Muscle of leg (tissue), 11 donors: ENCODE data around the gene CCSER1. TPM values are rescaled to one million over a fixed set of nuclear protein-coding genes. Genes with fewer than 3 reads are reported as not detected.

ENCODE experiments used
- DNase-seq: peaks from one replicate; pipeline ENCODE4 v3.0.0; 2013
- H3K27ac ChIP-seq: one replicate; pipeline ENCODE4 v1.5.1; 2013; ENCODE audit warnings: mild to moderate bottlenecking, low read length, control low read depth
- H3K27me3 ChIP-seq: one replicate; pipeline ENCODE4 v1.6.1; 2013; ENCODE audit warnings: low read length; ENCODE audit not compliant: control insufficient read depth, insufficient read depth
- H3K36me3 ChIP-seq: one replicate; pipeline ENCODE4 v1.6.1; 2013; ENCODE audit warnings: low read length; ENCODE audit not compliant: control insufficient read depth, insufficient read depth
- H3K4me1 ChIP-seq: one replicate; pipeline ENCODE4 v1.6.1; 2013; ENCODE audit warnings: low read length; ENCODE audit not compliant: control insufficient read depth, insufficient read depth
- H3K4me3 ChIP-seq: one replicate; pipeline ENCODE4 v1.5.1; 2013; ENCODE audit warnings: low read length, control low read depth
- H3K9me3 ChIP-seq: replicated peaks from 2 replicates; pipeline ENCODE4 v1.6.1; 2013; ENCODE audit warnings: low read depth, low read length; ENCODE audit not compliant: control insufficient read depth
- WGBS: methylation state at CpG from one replicate; pipeline ENCODE4 v1.1.5; 2013; ENCODE audit warnings: missing lambda C conversion rate; ENCODE audit not compliant: insufficient coverage; 5-methylcytosine and 5-hydroxymethylcytosine counted together
- polyA plus RNA-seq, 8 donors: library from polyadenylated mRNA; unstranded; fragments of 120-200 nt; gene quantifications; one replicate each; pipeline versions ENCODE4 v1.2.1 to v1.2.3, GENCODE V29; 2013; ENCODE audit warnings: inconsistent platforms in 1 of 8, low replicate concordance in 1 of 8; ENCODE audit not compliant: insufficient read length in 8 of 8, insufficient read depth in 1 of 8
- total RNA-seq: library from RNA; stranded (reverse); fragments of 120-200 nt; gene quantifications from one replicate; pipeline ENCODE4 v1.2.4, GENCODE V29; 2013

Gene CCSER1
- total and polyA plus RNA-seq, 9 donors = 0.26 to 1.2 (median 0.41) TPM

DNA sequence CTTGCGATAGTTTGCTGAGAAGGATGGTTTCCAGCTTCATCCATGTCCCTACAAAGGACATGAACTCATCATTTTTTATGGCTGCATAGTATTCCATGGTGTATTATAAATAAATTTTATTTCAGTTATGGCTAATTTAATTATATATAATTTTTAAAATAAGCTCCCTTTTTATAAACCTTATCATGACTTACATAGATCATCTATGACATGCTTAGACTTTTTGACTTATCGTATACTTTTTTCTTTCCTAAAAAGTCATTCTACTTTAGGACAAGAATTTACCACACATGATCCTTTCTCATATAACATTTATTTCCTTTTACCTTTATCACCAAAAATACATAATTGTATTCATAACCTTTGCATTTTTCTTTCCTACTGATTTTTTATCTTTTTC lies 376.5 kb downstream of the CCSER1 start:
- DNase-seq = no peak
- no peaks in the 10 kb centered on the region for H3K36me3 ChIP-seq
- H3K27ac ChIP-seq = no peak overlapping the region
- peaks cover 12% of the 10 kb centered on the region for H3K9me3 ChIP-seq
- H3K4me1 ChIP-seq = no peaks in the 10 kb centered on the region
- H3K4me3 ChIP-seq = no peak overlapping the region
- no peaks in the 10 kb centered on the region for H3K27me3 ChIP-seq
- WGBS = no CpG with 5 or more reads among the region's 2 CpGs

DNA sequence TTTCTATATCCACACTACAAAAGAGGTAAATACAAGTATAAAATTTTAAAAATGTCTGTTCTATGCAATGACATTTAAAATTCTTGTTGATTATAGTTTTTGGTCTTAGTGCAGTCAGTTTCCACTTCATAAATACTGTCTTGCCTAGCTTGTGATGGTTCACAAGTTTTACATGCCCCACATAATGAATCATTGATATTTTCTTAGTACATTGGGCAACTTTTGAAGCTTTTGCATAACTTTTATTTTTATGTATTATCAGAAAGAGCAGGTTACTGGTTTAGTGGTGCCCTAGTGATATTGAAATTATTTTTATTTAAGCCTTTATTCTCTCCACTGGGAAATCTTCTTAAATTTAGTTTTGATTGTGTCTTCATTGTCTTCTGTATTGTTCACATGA lies 388.0 kb downstream of the CCSER1 start:
- Histone ChIP-seq H3K36me3 (no peaks in the 10 kb centered on the region), H3K4me3 (no peak overlapping the region), H3K9me3 (no peaks in the 10 kb centered on the region), H3K27me3 (no peaks in the 10 kb centered on the region), H3K27ac (no peak overlapping the region), H3K4me1 (no peaks in the 10 kb centered on the region)
- DNase-seq = no peak

- H3K9me3 ChIP-seq = no peaks in the 10 kb centered on the region
- no peaks in the 10 kb centered on the region for H3K27me3 ChIP-seq
- no peaks in the 10 kb centered on the region for H3K36me3 ChIP-seq
- no peak overlapping the region for H3K27ac ChIP-seq
- no CpG with 5 or more reads among the region's 1 CpG for WGBS
- no peaks in the 10 kb centered on the region for H3K4me1 ChIP-seq
- no peak for DNase-seq
- H3K4me3 ChIP-seq = no peak overlapping the region
Measured at GRCh38 chr4:90528551-90528950, 401.4 kb downstream of the CCSER1 start.

GRCh38 chr4:90536408-90536807 lies 409.2 kb downstream of the CCSER1 start:
- no peak overlapping the region for H3K27ac ChIP-seq
- DNase-seq = no peak
- no peaks in the 10 kb centered on the region for H3K9me3 ChIP-seq
- H3K36me3 ChIP-seq = no peaks in the 10 kb centered on the region
- H3K27me3 ChIP-seq = no peaks in the 10 kb centered on the region
- H3K4me3 ChIP-seq = no peak overlapping the region
- H3K4me1 ChIP-seq = no peaks in the 10 kb centered on the region
- 100% methylated on average over 1 of the region's 1 CpG for WGBS

- DNase-seq = no peak
- Histone ChIP-seq H3K36me3 (no peaks in the 10 kb centered on the region), H3K4me1 (no peaks in the 10 kb centered on the region), H3K4me3 (no peak overlapping the region), H3K9me3 (no peaks in the 10 kb centered on the region), H3K27me3 (no peaks in the 10 kb centered on the region), H3K27ac (no peak overlapping the region)
- no CpG with 5 or more reads among the region's 3 CpGs for WGBS
Measured at GRCh38 chr4:90537491-90537890, 410.3 kb downstream of the CCSER1 start.

GRCh38 chr4:90540536-90540935 lies 413.3 kb downstream of the CCSER1 start:
- no peaks in the 10 kb centered on the region for H3K27me3 ChIP-seq
- H3K27ac ChIP-seq = no peak overlapping the region
- H3K4me3 ChIP-seq = no peak overlapping the region
- no peaks in the 10 kb centered on the region for H3K4me1 ChIP-seq
- no peaks in the 10 kb centered on the region for H3K9me3 ChIP-seq
- DNase-seq = no peak
- H3K36me3 ChIP-seq = no peaks in the 10 kb centered on the region

DNA sequence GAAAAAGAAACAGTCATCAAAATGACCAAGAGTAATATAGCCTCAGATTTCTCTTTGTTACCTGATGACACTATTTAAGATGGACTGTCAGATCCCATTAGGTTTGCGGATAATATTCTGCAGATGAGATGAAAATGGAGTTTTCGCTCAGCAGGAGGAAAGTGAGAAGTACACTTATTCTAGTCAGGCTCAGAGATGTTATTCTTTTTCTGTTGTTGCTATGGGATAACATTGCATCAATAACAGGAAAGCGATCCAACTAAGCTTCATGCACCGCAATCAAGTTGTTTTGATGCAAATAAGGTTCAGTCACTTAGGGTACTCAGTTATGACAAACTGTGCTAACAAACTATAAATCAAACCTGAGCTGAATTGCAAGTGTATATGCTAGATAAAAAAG lies 415.0 kb downstream of the CCSER1 start:
- Histone ChIP-seq H3K9me3 (no peaks in the 10 kb centered on the region), H3K4me1 (no peaks in the 10 kb centered on the region), H3K27me3 (no peaks in the 10 kb centered on the region), H3K36me3 (no peaks in the 10 kb centered on the region), H3K27ac (no peak overlapping the region), H3K4me3 (no peak overlapping the region)
- DNase-seq = peak; percentile 27
- WGBS = 73% methylated on average over 2 of the region's 4 CpGs

DNA sequence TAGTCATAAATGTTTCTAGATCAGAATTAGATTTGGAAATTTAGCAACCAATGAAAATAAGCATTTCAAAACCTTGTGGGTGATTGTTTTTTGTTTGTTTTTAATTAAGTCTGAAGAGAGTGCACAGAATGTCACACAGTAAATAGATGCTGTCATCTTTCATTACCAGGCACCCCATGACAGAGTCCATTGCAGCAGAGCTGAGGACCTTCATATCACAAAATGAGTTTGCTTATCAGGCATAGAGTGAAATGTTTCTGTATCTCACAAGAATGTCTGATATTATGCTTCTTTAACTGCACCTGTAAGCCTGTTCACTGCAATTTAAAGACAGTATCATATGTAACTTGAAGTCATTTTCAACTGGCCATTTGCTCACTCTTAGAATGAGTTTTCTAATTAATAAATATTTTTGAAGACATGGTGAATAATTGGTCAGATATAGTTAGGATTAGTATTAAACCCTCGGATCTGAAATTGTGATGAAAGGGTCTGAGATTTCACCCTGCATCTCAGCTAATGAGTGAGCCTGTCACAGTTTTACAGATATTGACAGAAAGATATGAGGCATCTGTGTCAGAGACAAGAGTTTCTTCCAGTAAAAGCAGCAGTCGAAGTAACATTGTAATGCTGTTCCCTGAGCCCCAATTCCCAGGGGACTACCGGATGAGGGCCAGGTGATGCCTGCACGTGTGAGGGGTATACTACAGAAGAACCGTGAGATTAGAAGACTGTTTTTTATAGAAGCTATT lies 416.4 kb downstream of the CCSER1 start:
- 66% methylated on average over 3 of the region's 5 CpGs for WGBS
- no peaks in the 10 kb centered on the region for H3K36me3 ChIP-seq
- H3K9me3 ChIP-seq = no peaks in the 10 kb centered on the region
- peak; percentile 1 for DNase-seq
- no peak overlapping the region for H3K27ac ChIP-seq
- H3K27me3 ChIP-seq = no peaks in the 10 kb centered on the region
- no peak overlapping the region for H3K4me3 ChIP-seq
- H3K4me1 ChIP-seq = no peaks in the 10 kb centered on the region

GRCh38 chr4:90544532-90545045 lies 417.4 kb downstream of the CCSER1 start:
- DNase-seq = peak; percentile 52
- no peaks in the 10 kb centered on the region for H3K9me3 ChIP-seq
- no CpG with 5 or more reads among the region's 2 CpGs for WGBS
- no peaks in the 10 kb centered on the region for H3K27me3 ChIP-seq
- no peak overlapping the region for H3K4me3 ChIP-seq
- no peak overlapping the region for H3K27ac ChIP-seq
- no peaks in the 10 kb centered on the region for H3K36me3 ChIP-seq
- H3K4me1 ChIP-seq = no peaks in the 10 kb centered on the region

DNA sequence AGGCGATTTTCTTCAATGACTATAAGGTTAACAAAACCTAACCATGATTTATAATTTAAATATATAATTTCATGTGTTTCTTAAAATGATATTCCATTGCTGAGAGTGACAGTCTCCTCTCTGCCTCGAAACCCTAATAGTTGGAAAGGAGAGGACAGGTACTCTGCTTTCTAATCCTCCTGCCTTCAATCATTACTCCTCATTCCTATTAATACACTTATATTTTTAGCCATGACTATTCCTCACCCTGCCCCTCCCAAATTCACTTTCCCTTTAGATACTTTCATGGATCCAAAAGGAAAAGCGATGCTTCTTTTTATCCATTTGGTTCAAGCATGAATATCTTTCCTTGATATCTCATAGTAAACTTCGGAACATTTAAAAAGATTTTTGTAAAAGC lies 418.2 kb downstream of the CCSER1 start:
- Histone ChIP-seq H3K4me1 (no peaks in the 10 kb centered on the region), H3K9me3 (no peaks in the 10 kb centered on the region), H3K27me3 (no peaks in the 10 kb centered on the region), H3K4me3 (no peak overlapping the region), H3K27ac (no peak overlapping the region), H3K36me3 (no peaks in the 10 kb centered on the region)
- no CpG with 5 or more reads among the region's 4 CpGs for WGBS
- no peak for DNase-seq

- no peak overlapping the region for H3K27ac ChIP-seq
- no peaks in the 10 kb centered on the region for H3K9me3 ChIP-seq
- H3K4me1 ChIP-seq = no peaks in the 10 kb centered on the region
- peak; percentile 0 for DNase-seq
- no peak overlapping the region for H3K4me3 ChIP-seq
- no peaks in the 10 kb centered on the region for H3K27me3 ChIP-seq
- H3K36me3 ChIP-seq = no peaks in the 10 kb centered on the region
- WGBS = no CpG with 5 or more reads among the region's 1 CpG
Measured at GRCh38 chr4:90546114-90546513, 418.9 kb downstream of the CCSER1 start.
